HepG2 (cell line): ENCODE results near the gene MYO5A. TPM values are rescaled to one million over a fixed set of nuclear protein-coding genes. Genes with fewer than 3 reads are reported as not detected.

ENCODE experiments used
- FOXM1 ChIP-seq: sonication (generic); formaldehyde crosslinking; IDR thresholded peaks from 2 replicates; pipeline ENCODE4 v1.5.0; 2020; ENCODE audit warnings: missing genetic modification reagents
- GLI4 ChIP-seq: sonication (generic); formaldehyde crosslinking; IDR thresholded peaks from 2 replicates; pipeline ENCODE4 v1.5.1; 2020; ENCODE audit warnings: missing genetic modification reagents, mild to moderate bottlenecking, moderate library complexity, borderline replicate concordance
- KDM3A ChIP-seq: IDR thresholded peaks from 2 replicates; pipeline ENCODE4 v1.6.1; 2018; ENCODE audit warnings: low read depth, missing compliant biosample characterization
- KIAA2018 ChIP-seq: sonication (generic); formaldehyde crosslinking; IDR thresholded peaks from 2 replicates; pipeline ENCODE4 v1.5.0; 2020; ENCODE audit warnings: mild to moderate bottlenecking, missing genetic modification reagents, borderline replicate concordance
- MATR3 ChIP-seq: sonication (generic); formaldehyde crosslinking; IDR thresholded peaks from 2 replicates; pipeline ENCODE4 v1.4.0; 2020; ENCODE audit warnings: missing genetic modification reagents
- SP4 ChIP-seq: sonication (generic); formaldehyde crosslinking; IDR thresholded peaks from 2 replicates; pipeline ENCODE4 v1.8.1; 2023; ENCODE audit warnings: mild to moderate bottlenecking, missing genetic modification reagents
- ZFAT ChIP-seq: sonication (generic); formaldehyde crosslinking; conservative IDR thresholded peaks from 2 replicates; pipeline ENCODE4 v1.8.1; 2023; ENCODE audit warnings: missing genetic modification reagents, inconsistent platforms
- ZNF563 ChIP-seq: sonication (generic); formaldehyde crosslinking; IDR thresholded peaks from 2 replicates; pipeline ENCODE4 v1.8.0; 2022; ENCODE audit warnings: mild to moderate bottlenecking, moderate library complexity, missing genetic modification reagents
- ZNF597 ChIP-seq: sonication (generic); formaldehyde crosslinking; IDR thresholded peaks from 2 replicates; pipeline ENCODE4 v1.5.0; 2020; ENCODE audit warnings: missing genetic modification reagents
- ZSCAN31 ChIP-seq: sonication (generic); formaldehyde crosslinking; IDR thresholded peaks from 2 replicates; pipeline ENCODE4 v1.5.0; 2020; ENCODE audit warnings: low read depth, mild to moderate bottlenecking, missing genetic modification reagents
- polyA plus RNA-seq, 8 experiments: library from polyadenylated mRNA; depleted of rRNA in 3 of 8; stranded (reverse) in 7 of 8; unstranded in 1 of 8; fragments of >200 nt; fragmentation: Illumina TruSeq in 4 of 8; extraction: Trizol in 4 of 8; gene quantifications; 2 replicates each; pipeline versions ENCODE4 v1.2.1 to v1.2.3, GENCODE V29; 2011 to 2016; ENCODE audit warnings: low read depth in 4 of 8, missing spikeins in 1 of 8, mixed read lengths in 1 of 8; ENCODE audit not compliant: insufficient read depth in 1 of 8
- total RNA-seq, 5 experiments: library from RNA; depleted of rRNA; stranded (reverse); fragments of >200 nt; fragmentation: Illumina TruSeq; extraction: Trizol; gene quantifications; 2 replicates each; pipeline ENCODE4 v1.2.3, GENCODE V29; 2016; ENCODE audit warnings: low read depth in 1 of 5
- TF ChIP-seq, protein P1 (sequence below): conservative IDR thresholded peaks from 2 replicates; pipeline ENCODE4 v1.6.1; 2018; ENCODE audit warnings: missing genetic modification reagents

The MYO5A gene
- total and polyA plus RNA-seq, 2 of the 13 experiments (the other 11 are each of a cell fraction or from before 2014, with no cell fraction given): 2.8 to 4.8 TPM

DNA sequence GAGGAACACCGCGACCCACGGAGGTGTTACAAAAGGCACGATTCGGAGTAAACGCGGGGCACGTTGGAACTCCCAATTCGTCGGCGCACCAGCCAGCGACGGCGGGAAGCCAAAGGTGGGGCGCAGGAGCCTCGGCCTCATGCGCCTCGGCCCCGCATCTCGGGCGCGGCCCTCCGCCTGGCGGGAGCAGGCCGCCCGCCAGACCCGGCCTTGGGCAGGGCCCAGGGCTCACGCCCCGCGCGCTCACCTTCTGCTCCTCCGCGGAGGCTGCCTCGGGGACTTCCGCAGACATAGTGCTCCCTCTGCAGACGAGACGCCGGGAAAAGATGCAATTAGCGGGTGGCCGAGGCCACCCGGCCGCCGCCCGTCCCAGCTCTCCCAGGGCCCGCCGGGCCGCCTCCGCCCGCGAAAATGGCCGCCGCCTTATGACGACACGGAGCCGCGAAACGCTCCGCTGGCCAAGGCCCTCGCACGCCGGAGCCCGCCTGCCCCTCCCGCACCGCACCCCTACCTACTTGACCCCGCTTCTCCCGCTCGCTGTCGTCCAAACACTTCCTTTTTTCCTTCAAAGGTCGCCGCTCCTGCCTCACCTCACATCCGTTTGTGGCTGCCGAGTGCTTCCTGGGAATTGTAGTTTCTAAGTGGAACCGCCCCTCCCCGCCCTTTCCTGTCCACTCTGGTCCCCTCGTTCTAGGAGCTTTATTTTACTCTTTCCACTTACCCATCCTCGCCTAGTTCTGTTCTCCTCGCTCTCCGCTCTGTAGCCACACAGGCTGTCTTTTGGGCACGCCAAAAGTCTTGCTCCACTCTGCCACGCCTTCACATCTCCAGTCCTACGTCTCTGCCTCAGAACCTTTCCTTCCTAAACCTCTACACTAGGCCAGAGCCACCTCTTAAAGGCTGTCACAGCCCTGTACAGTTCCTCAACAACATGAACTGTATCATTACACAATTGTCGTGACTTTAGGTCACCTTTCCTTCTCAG is 40.2 kb upstream of the MYO5A start, which contains the start of gene ARPP19 (continued):
- TF ChIP-seq GLI4 (CRISPR knock-in tag): no peak
- peak; percentile 87; the same call in 1 of the 2 replicates for TF ChIP-seq FOXM1 (CRISPR knock-in tag)
- TF ChIP-seq, protein P1, sequence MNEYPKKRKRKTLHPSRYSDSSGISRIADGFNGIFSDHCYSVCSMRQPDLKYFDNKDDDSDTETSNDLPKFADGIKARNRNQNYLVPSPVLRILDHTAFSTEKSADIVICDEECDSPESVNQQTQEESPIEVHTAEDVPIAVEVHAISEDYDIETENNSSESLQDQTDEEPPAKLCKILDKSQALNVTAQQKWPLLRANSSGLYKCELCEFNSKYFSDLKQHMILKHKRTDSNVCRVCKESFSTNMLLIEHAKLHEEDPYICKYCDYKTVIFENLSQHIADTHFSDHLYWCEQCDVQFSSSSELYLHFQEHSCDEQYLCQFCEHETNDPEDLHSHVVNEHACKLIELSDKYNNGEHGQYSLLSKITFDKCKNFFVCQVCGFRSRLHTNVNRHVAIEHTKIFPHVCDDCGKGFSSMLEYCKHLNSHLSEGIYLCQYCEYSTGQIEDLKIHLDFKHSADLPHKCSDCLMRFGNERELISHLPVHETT (CRISPR knock-in tag): peak; percentile 76; the same call in 1 of the 2 replicates
- TF ChIP-seq KIAA2018 (CRISPR knock-in tag): no peak
- TF ChIP-seq ZFAT (CRISPR knock-in tag): peak; percentile 44; the same call in 1 of the 2 replicates
- TF ChIP-seq ZNF597 (CRISPR knock-in tag): no peak
- TF ChIP-seq ZNF563 (CRISPR knock-in tag): peak; percentile 86
- peak; percentile 88 for TF ChIP-seq SP4 (CRISPR knock-in tag)
- TF ChIP-seq KDM3A (CRISPR knock-in tag): no peak
- TF ChIP-seq ZSCAN31: peak; percentile 91
- no peak for TF ChIP-seq MATR3 (CRISPR knock-in tag)
